Body of pancreas (tissue), 4 donors: Measurements from ENCODE around the gene DKK3.

Experiments used
- CTCF ChIP-seq, 7 experiments: fragments of 450-650 bp in 4 of 7; fragments of 200-600 bp in 3 of 7; sonication (generic) in 3 of 7; IDR thresholded peaks; one replicate each; pipeline ENCODE4 v1.5.1; 2016 to 2019; ENCODE audit warnings: antibody characterized with exemption in 7 of 7
- POLR2A ChIP-seq, 3 donors: fragments of 450-650 bp; IDR thresholded peaks; one replicate each; pipeline ENCODE4 v1.6.1; 2016; ENCODE audit warnings: antibody characterized with exemption in 3 of 3, mild to moderate bottlenecking in 2 of 3

GRCh38 chr11:12048936-12049790, 40.7 kb upstream of the DKK3 start:
- TF ChIP-seq CTCF (IDR thresholded peaks at IDR 0.05) (no peak), POLR2A (IDR thresholded peaks at IDR 0.05) (no peak)
